A673 (cell line): ENCODE measurements around the gene DBET.
"Not testable (repeated sequence)": the region's sequence is repeated elsewhere in the genome, so short reads cannot be mapped to it uniquely, and the experiment has no call there.

Source experiments
- EZH2 ChIP-seq: fragments of 200-600 bp; sonication (generic); IDR thresholded peaks from 2 replicates; pipeline ENCODE4 v1.6.1; 2017; ENCODE audit warnings: borderline replicate concordance, low read depth, mild to moderate bottlenecking, mixed read lengths, antibody characterized with exemption, low read length; ENCODE audit not compliant: poor library complexity, severe bottlenecking
- TF ChIP-seq, protein P1 (sequence below): fragments of 300-800, 200-600 bp; sonication (generic); conservative IDR thresholded peaks from 2 replicates; pipeline ENCODE4 v1.5.1; 2017; ENCODE audit warnings: low read depth, mild to moderate bottlenecking, antibody characterized with exemption, low read length, moderate library complexity, mixed read lengths

DNA sequence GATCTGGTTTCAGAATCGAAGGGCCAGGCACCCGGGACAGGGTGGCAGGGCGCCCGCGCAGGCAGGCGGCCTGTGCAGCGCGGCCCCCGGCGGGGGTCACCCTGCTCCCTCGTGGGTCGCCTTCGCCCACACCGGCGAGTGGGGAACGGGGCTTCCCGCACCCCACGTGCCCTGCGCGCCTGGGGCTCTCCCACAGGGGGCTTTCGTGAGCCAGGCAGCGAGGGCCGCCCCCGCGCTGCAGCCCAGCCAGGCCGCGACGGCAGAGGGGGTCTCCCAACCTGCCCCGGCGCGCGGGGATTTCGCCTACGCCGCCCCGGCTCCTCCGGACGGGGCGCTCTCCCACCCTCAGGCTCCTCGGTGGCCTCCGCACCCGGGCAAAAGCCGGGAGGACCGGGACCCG, 4.0 kb downstream of the DBET start:
- TF ChIP-seq, protein P1, sequence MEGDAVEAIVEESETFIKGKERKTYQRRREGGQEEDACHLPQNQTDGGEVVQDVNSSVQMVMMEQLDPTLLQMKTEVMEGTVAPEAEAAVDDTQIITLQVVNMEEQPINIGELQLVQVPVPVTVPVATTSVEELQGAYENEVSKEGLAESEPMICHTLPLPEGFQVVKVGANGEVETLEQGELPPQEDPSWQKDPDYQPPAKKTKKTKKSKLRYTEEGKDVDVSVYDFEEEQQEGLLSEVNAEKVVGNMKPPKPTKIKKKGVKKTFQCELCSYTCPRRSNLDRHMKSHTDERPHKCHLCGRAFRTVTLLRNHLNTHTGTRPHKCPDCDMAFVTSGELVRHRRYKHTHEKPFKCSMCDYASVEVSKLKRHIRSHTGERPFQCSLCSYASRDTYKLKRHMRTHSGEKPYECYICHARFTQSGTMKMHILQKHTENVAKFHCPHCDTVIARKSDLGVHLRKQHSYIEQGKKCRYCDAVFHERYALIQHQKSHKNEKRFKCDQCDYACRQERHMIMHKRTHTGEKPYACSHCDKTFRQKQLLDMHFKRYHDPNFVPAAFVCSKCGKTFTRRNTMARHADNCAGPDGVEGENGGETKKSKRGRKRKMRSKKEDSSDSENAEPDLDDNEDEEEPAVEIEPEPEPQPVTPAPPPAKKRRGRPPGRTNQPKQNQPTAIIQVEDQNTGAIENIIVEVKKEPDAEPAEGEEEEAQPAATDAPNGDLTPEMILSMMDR: not testable (repeated sequence)
- not testable (repeated sequence) for TF ChIP-seq EZH2
